ENCODE results near the gene AKIRIN1. TPM values are rescaled to one million over a fixed set of nuclear protein-coding genes. Genes with fewer than 3 reads are reported as not detected.

AKIRIN1 gene
- total RNA-seq, 1 donor from 2014 or later, result 152 TPM

DNA sequence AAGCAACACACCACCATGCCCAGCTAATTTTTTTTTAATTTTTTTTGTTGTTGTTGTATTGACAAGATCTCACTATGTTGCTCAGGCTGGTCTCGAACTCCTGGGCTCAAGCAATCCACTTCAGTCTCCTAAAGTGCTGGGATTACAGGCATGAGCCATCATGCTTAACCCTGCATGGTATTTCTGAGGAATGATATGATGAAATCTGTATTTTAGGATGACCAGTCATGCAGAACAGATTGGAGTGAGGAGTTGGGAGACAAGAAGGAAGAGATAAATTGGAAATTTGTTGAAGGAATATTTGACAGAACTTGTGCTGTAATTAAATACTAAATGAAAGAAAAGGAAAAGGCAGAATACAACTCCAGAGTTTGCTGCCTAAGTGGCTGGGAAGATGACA lies 30.4 kb downstream of the AKIRIN1 start:
- no peak overlapping the region for H3K4me2 ChIP-seq (ENCODE audit: low read length)
- H3K4me1 ChIP-seq (ENCODE audit: insufficient read depth, low read length), result peaks cover 4% of the 10 kb centered on the region
- H3K4me3 Mint-ChIP-seq (ENCODE audit: unreplicated experiment), result no peak overlapping the region
- no peaks in the 10 kb centered on the region for H3K36me3 Mint-ChIP-seq (ENCODE audit: low read depth, unreplicated experiment)
- H3K27me3 ChIP-seq (ENCODE audit: insufficient read depth, low read length), result no peaks in the 10 kb centered on the region
- H2AFZ ChIP-seq (ENCODE audit: low read depth, low read length), result no peak overlapping the region
- no peak overlapping the region for H3K27ac Mint-ChIP-seq (ENCODE audit: unreplicated experiment)
- DNase-seq (ENCODE audit: low read depth) (no peak), FAIRE-seq (no peak)
- H4K20me1 ChIP-seq (ENCODE audit: insufficient read depth, low read length), result no peaks in the 10 kb centered on the region
- no peak overlapping the region for H3K4me3 ChIP-seq (ENCODE audit: insufficient read depth, low read depth, low read length)
- TF ChIP-seq, protein P1, sequence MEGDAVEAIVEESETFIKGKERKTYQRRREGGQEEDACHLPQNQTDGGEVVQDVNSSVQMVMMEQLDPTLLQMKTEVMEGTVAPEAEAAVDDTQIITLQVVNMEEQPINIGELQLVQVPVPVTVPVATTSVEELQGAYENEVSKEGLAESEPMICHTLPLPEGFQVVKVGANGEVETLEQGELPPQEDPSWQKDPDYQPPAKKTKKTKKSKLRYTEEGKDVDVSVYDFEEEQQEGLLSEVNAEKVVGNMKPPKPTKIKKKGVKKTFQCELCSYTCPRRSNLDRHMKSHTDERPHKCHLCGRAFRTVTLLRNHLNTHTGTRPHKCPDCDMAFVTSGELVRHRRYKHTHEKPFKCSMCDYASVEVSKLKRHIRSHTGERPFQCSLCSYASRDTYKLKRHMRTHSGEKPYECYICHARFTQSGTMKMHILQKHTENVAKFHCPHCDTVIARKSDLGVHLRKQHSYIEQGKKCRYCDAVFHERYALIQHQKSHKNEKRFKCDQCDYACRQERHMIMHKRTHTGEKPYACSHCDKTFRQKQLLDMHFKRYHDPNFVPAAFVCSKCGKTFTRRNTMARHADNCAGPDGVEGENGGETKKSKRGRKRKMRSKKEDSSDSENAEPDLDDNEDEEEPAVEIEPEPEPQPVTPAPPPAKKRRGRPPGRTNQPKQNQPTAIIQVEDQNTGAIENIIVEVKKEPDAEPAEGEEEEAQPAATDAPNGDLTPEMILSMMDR (IDR thresholded peaks at IDR 0.05; ENCODE audit: insufficient read depth, low read depth, low read length), result no peak
- no peak for TF ChIP-seq EZH2 (IDR thresholded peaks at IDR 0.05; ENCODE audit: insufficient read depth, low read length)
- peaks cover 3% of the 10 kb centered on the region for H3K79me2 ChIP-seq (ENCODE audit: insufficient read depth, low read length)
- no peak overlapping the region for H3K9ac ChIP-seq (ENCODE audit: low read length)
- peaks cover 4% of the 10 kb centered on the region for H3K4me1 Mint-ChIP-seq (ENCODE audit: low read depth, unreplicated experiment)
- H3K27me3 Mint-ChIP-seq (ENCODE audit: low read depth, unreplicated experiment), result no peaks in the 10 kb centered on the region
- H3K9me3 ChIP-seq (ENCODE audit: insufficient read depth, low read depth, low read length), result no peaks in the 10 kb centered on the region
- peaks cover under 1% of the 10 kb centered on the region for H3K9me3 Mint-ChIP-seq (ENCODE audit: unreplicated experiment)
- no peaks in the 10 kb centered on the region for H3K36me3 ChIP-seq (ENCODE audit: insufficient read depth, low read length)
- H3K27ac ChIP-seq (ENCODE audit: low read depth, low read length), result no peak overlapping the region

DNA sequence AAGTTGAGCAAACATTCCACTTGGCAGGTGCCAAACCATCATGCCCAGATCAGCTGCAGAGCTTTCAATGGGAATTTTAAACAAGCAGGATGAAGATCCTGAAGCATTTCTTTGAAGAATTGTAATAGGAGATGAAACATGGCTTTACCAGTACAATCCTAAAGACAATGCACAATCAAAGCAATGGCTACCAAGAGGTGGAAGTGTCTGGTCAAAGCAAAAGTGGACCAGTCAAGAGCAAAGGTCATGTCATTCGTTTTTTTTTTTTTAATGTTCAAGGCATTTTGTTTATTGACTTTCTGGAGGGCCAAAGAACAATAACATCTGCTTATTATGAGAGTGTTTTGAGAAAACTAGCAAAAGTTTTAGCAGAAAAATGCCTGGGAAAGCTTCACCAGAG lies 32.1 kb downstream of the AKIRIN1 start:
- H3K36me3 Mint-ChIP-seq (ENCODE audit: low read depth, unreplicated experiment), result no peaks in the 10 kb centered on the region
- no peak for DNase-seq (ENCODE audit: low read depth)
- H3K4me1 ChIP-seq (ENCODE audit: insufficient read depth, low read length), result peaks cover 9% of the 10 kb centered on the region
- no peak overlapping the region for H3K27ac ChIP-seq (ENCODE audit: low read depth, low read length)
- peaks cover 19% of the 10 kb centered on the region for H3K79me2 ChIP-seq (ENCODE audit: insufficient read depth, low read length)
- peaks cover 10% of the 10 kb centered on the region for H4K20me1 ChIP-seq (ENCODE audit: insufficient read depth, low read length)
- TF ChIP-seq, protein P1 (IDR thresholded peaks at IDR 0.05; ENCODE audit: insufficient read depth, low read depth, low read length), result no peak
- TF ChIP-seq EZH2 (IDR thresholded peaks at IDR 0.05; ENCODE audit: insufficient read depth, low read length), result no peak
- no peak overlapping the region for H3K9ac ChIP-seq (ENCODE audit: low read length)
- H3K27me3 ChIP-seq (ENCODE audit: insufficient read depth, low read length), result no peaks in the 10 kb centered on the region
- peaks cover 3% of the 10 kb centered on the region for H3K9me3 Mint-ChIP-seq (ENCODE audit: unreplicated experiment)
- H3K4me3 Mint-ChIP-seq (ENCODE audit: unreplicated experiment), result no peak overlapping the region
- H3K27me3 Mint-ChIP-seq (ENCODE audit: low read depth, unreplicated experiment), result no peaks in the 10 kb centered on the region
- H3K4me1 Mint-ChIP-seq (ENCODE audit: low read depth, unreplicated experiment), result peaks cover 4% of the 10 kb centered on the region
- H3K4me3 ChIP-seq (ENCODE audit: insufficient read depth, low read depth, low read length), result no peak overlapping the region
- no peak overlapping the region for H2AFZ ChIP-seq (ENCODE audit: low read depth, low read length)
- H3K27ac Mint-ChIP-seq (ENCODE audit: unreplicated experiment), result no peak overlapping the region
- no peaks in the 10 kb centered on the region for H3K9me3 ChIP-seq (ENCODE audit: insufficient read depth, low read depth, low read length)
- FAIRE-seq, result no peak
- H3K36me3 ChIP-seq (ENCODE audit: insufficient read depth, low read length), result no peaks in the 10 kb centered on the region
- H3K4me2 ChIP-seq (ENCODE audit: low read length), result no peak overlapping the region

DNA sequence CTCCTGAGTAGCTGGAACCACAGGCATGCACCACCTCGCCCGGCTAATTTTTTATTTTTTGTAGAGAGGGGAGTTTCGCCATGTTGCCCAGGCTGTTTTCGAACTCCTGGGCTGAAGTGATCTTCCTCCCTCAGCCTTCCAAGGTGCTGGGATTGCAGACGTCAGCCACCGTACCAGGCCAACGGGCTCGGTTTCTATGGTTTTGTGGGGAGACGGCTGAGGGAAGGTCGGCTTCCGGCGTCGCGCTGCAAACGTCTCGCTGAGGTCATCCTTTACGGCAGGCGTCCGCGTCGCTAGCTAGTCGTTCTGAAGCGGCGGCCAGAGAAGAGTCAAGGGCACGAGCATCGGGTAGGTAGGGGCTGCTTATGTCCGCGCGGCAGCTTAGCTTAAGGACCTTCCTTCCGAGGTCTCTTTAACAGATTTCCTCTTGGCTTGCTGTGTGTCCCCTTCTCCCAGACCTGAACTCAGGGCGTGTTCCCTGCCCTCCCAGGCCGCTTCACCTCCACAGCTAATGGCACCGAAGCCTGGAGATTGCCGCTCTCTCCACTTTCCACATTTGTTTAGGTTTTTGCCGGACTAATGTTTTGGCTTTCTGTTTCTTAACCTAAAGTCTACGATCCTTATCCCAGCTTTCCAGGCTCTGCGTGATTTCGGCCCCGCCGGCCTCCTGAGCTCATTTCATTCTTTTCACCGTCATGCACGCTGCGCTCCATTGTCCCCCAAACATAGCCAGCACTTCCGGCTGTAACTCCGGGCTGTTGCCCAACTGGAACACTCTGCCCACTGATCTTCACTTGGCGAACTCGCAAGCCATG lies 35.2 kb downstream of the AKIRIN1 start, which contains the start of gene NDUFS5:
NDUFS5 (plus strand) TSS at position 300 of the 815 bp plus-strand sequence. CDS start 2,375 bp downstream, outside the sequence.
- peaks cover 3% of the 10 kb centered on the region for H3K9me3 Mint-ChIP-seq (ENCODE audit: unreplicated experiment)
- H2AFZ ChIP-seq (ENCODE audit: low read depth, low read length), result peak within 1 kb of the TSS; percentile 53

More for the DNA sequence above, 35.2 kb downstream of the AKIRIN1 start, which contains the start of gene NDUFS5:
- Histone ChIP-seq H3K27ac (ENCODE audit: low read depth, low read length) (peak within 1 kb of the TSS; percentile 99), H3K4me3 (ENCODE audit: insufficient read depth, low read depth, low read length) (peak within 1 kb of the TSS; percentile 95), H3K9ac (ENCODE audit: low read length) (peak within 1 kb of the TSS; percentile 99), H3K27me3 (ENCODE audit: insufficient read depth, low read length) (no peaks in the 10 kb centered on the region), H3K36me3 (ENCODE audit: insufficient read depth, low read length) (peaks cover 11% of the 10 kb centered on the region), H3K79me2 (ENCODE audit: insufficient read depth, low read length) (peaks cover 42% of the 10 kb centered on the region), H3K4me2 (ENCODE audit: low read length) (peak within 1 kb of the TSS; percentile 86), H4K20me1 (ENCODE audit: insufficient read depth, low read length) (peaks cover 29% of the 10 kb centered on the region), H3K4me1 (ENCODE audit: insufficient read depth, low read length) (peaks cover 9% of the 10 kb centered on the region), H3K9me3 (ENCODE audit: insufficient read depth, low read depth, low read length) (no peaks in the 10 kb centered on the region)
- H3K4me1 Mint-ChIP-seq (ENCODE audit: low read depth, unreplicated experiment), result peaks cover 4% of the 10 kb centered on the region
- H3K27ac Mint-ChIP-seq (ENCODE audit: unreplicated experiment), result peak within 1 kb of the TSS; percentile 100
- H3K4me3 Mint-ChIP-seq (ENCODE audit: unreplicated experiment), result peak within 1 kb of the TSS; percentile 100
- peak; percentile 37 for FAIRE-seq
- TF ChIP-seq, protein P1 (IDR thresholded peaks at IDR 0.05; ENCODE audit: insufficient read depth, low read depth, low read length), result no peak
- TF ChIP-seq EZH2 (IDR thresholded peaks at IDR 0.05; ENCODE audit: insufficient read depth, low read length), result no peak
- DNase-seq (ENCODE audit: low read depth), result peak; percentile 93
- no peaks in the 10 kb centered on the region for H3K27me3 Mint-ChIP-seq (ENCODE audit: low read depth, unreplicated experiment)
- peaks cover 7% of the 10 kb centered on the region for H3K36me3 Mint-ChIP-seq (ENCODE audit: low read depth, unreplicated experiment)
